Measurements from ENCODE around the gene PKDREJ.

PKDREJ gene

DNA sequence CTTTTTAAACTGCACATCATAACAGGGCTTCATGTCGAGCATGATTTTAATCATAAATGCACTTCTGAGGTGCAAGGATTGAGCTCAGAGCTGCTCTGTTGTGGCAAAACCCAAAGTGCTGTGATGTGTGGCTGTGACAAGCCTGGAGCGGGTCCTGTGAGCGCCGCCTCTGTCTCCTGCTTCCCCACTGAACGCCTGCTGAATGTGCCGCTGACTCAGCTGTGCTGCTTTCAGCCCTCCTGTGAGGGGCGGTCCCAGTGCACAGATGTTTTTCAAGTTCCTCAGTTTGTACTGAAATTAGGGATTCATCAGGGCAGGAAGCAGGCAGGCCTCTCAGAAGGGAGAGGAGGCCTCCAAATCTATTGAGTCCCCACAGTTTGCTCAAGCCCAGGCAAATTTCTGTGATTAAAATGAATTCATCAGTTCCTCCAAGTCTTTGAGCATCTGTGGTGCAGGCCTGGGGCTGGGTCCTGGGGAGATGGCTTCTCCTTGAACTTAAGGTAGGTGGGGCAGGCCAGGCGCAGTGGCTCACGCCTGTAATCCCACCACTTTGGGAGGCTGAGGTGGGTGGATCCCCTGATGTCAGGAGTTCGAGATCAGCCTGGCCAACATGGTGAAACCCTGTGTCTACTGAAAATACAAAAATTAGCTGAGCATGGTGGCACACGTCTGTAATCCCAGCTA is 30.6 kb upstream of the PKDREJ start:
- peaks cover 4% of the 10 kb centered on the region; the same call in 1 of the 2 replicates for H3K4me1 ChIP-seq (ENCODE audit: insufficient read depth, low read length)

DNA sequence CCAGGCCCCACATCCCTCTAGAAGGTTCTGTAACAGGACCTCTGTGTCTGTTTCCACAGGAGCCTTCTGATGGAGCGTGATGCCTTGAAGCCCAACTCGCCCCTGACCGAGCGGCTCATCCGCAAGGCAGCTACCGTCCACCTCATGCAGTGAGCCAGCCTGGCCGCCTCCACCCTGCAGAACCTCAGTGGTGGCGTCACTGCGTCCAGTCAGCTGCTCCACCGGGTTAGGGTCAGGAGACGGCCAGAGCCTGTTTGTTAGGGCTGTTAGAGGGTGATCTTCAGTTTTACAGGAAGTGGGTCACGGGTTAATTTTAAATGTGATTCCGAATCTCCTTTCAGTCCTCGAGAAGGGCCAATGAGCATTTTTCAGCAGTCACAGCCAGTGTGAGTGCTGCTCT is 29.6 kb upstream of the PKDREJ start:
- Histone ChIP-seq H3K9me3 (ENCODE audit: control insufficient read depth, insufficient read depth, low read length) (no peaks in the 10 kb centered on the region), H3K9ac (ENCODE audit: low read depth, low read length) (no peak overlapping the region), H3K36me3 (ENCODE audit: insufficient read depth, low read length) (no peaks in the 10 kb centered on the region), H3K4me1 (ENCODE audit: insufficient read depth, low read length) (peaks cover 4% of the 10 kb centered on the region; the same call in 1 of the 2 replicates)

More for the DNA sequence above, 30.6 kb upstream of the PKDREJ start:
- Histone ChIP-seq H3K9me3 (ENCODE audit: control insufficient read depth, insufficient read depth, low read length) (no peaks in the 10 kb centered on the region), H3K9ac (ENCODE audit: low read depth, low read length) (no peak overlapping the region), H3K36me3 (ENCODE audit: insufficient read depth, low read length) (peaks cover under 1% of the 10 kb centered on the region; the same call in 1 of the 2 replicates)

DNA sequence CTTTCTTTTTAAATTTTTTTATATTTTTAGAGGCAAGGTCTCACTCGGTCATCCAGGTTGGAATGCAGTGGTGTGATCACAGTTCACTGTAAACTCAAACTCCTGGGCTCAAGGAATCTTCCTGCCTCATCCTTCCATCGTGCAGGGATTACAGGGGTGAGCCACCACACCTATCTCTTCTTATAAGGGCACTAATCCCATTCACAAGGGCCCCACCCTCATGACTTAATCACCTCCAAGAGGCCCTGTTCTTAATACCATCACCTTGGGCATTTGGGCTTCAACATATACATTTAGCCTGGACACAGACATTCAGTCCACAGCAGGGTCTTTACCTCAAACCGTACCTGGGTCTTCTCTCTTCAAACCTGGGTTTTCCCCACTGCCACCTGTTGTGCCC is 29.0 kb upstream of the PKDREJ start:
- no peaks in the 10 kb centered on the region for H3K9me3 ChIP-seq (ENCODE audit: control insufficient read depth, insufficient read depth, low read length)
- H3K36me3 ChIP-seq (ENCODE audit: insufficient read depth, low read length) = no peaks in the 10 kb centered on the region
- H3K4me1 ChIP-seq (ENCODE audit: insufficient read depth, low read length) = peaks cover 4% of the 10 kb centered on the region; the same call in 1 of the 2 replicates
- no peak overlapping the region for H3K9ac ChIP-seq (ENCODE audit: low read depth, low read length)

GRCh38 chr22:46290843-46291785 is 28.0 kb upstream of the PKDREJ start:
- no peaks in the 10 kb centered on the region for H3K9me3 ChIP-seq (ENCODE audit: control insufficient read depth, insufficient read depth, low read length)
- no peaks in the 10 kb centered on the region for H3K36me3 ChIP-seq (ENCODE audit: insufficient read depth, low read length)
- H3K9ac ChIP-seq (ENCODE audit: low read depth, low read length) = no peak overlapping the region
- peaks cover 4% of the 10 kb centered on the region; the same call in 1 of the 2 replicates for H3K4me1 ChIP-seq (ENCODE audit: insufficient read depth, low read length)

GRCh38 chr22:46290121-46290842 is 27.1 kb upstream of the PKDREJ start:
- H3K36me3 ChIP-seq (ENCODE audit: insufficient read depth, low read length) = no peaks in the 10 kb centered on the region
- peaks cover 4% of the 10 kb centered on the region; the same call in 1 of the 2 replicates for H3K4me1 ChIP-seq (ENCODE audit: insufficient read depth, low read length)
- no peak overlapping the region for H3K9ac ChIP-seq (ENCODE audit: low read depth, low read length)
- no peaks in the 10 kb centered on the region for H3K9me3 ChIP-seq (ENCODE audit: control insufficient read depth, insufficient read depth, low read length)

GRCh38 chr22:46289244-46289891 is 26.2 kb upstream of the PKDREJ start:
- Histone ChIP-seq H3K9ac (ENCODE audit: low read depth, low read length) (no peak overlapping the region), H3K4me1 (ENCODE audit: insufficient read depth, low read length) (peaks cover 4% of the 10 kb centered on the region; the same call in 1 of the 2 replicates), H3K36me3 (ENCODE audit: insufficient read depth, low read length) (no peaks in the 10 kb centered on the region), H3K9me3 (ENCODE audit: control insufficient read depth, insufficient read depth, low read length) (no peaks in the 10 kb centered on the region)

DNA sequence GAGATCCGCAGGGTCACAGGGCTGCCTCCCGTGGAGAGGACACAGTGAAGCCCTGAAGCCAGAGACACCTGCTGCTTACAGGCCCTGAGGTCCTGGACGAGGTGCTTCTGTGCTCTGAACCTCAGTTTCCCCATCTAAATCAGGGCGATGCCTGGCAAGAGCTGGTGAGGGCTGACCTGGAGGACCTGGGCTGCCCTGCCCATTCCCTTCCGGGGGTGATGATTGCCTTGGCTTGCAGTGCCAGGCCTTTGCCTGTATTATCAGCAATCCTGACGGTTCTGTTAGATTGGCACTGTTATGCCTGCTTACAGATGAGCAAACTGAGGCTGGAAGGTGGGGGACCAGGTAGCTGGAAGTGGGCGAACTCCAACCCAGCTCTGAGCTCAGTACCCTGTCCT is 25.7 kb upstream of the PKDREJ start:
- Histone ChIP-seq H3K9ac (ENCODE audit: low read depth, low read length) (no peak overlapping the region), H3K36me3 (ENCODE audit: insufficient read depth, low read length) (no peaks in the 10 kb centered on the region), H3K9me3 (ENCODE audit: control insufficient read depth, insufficient read depth, low read length) (no peaks in the 10 kb centered on the region), H3K4me1 (ENCODE audit: insufficient read depth, low read length) (peaks cover 4% of the 10 kb centered on the region; the same call in 1 of the 2 replicates)

DNA sequence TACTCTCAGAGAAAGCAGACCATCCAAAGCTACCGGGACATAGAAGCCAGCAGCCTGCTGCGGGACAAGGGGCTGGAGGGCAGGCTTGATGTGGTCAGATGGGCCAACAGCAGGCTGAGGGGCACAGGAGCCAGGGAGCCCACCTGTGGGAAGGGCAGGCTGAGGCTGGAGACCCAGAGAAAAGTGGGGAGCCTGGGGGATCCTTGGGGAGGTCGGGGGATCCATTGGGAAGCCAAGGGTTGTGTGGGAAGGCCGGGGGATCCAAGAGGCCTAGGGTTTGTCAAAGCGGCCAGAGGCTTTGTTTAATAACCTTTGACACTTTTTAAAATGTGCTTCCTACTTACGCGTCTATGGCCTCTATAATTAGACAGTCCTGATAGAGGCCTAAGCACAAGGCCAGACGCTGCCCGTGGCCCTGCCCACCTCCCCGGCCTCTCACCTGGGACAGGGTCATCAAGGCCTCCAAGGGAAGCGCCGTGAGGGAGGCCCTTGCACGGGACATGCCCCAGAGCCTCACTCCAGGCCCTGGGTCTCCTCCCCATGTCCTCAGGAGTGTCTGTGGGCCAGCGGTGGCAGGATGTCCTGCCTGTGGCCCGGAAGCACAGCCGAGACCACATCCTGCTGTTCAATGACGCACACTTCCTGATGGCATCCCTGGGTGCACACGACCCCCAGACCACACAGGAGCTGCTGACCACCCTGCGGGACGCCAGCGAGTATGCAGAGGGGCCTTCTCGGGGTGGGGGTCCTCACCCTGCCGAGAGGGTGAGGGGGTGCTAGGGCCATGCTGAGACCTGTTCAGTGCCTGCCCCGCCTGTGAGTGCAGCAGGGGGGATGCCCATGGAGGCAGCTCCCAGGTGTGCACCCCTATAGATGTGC is 25.0 kb upstream of the PKDREJ start:
- H3K9ac ChIP-seq (ENCODE audit: low read depth, low read length) = no peak overlapping the region
- H3K4me1 ChIP-seq (ENCODE audit: insufficient read depth, low read length) = no peaks in the 10 kb centered on the region; the same call in 1 of the 2 replicates
- no peaks in the 10 kb centered on the region for H3K9me3 ChIP-seq (ENCODE audit: control insufficient read depth, insufficient read depth, low read length)
- no peaks in the 10 kb centered on the region for H3K36me3 ChIP-seq (ENCODE audit: insufficient read depth, low read length)

GRCh38 chr22:46286941-46287872 is 24.1 kb upstream of the PKDREJ start:
- no peaks in the 10 kb centered on the region for H3K4me1 ChIP-seq (ENCODE audit: insufficient read depth, low read length)
- no peaks in the 10 kb centered on the region for H3K9me3 ChIP-seq (ENCODE audit: control insufficient read depth, insufficient read depth, low read length)
- no peak overlapping the region for H3K9ac ChIP-seq (ENCODE audit: low read depth, low read length)
- H3K36me3 ChIP-seq (ENCODE audit: insufficient read depth, low read length) = no peaks in the 10 kb centered on the region

GRCh38 chr22:46286006-46286405 is 22.9 kb upstream of the PKDREJ start:
- H3K36me3 ChIP-seq (ENCODE audit: insufficient read depth, low read length) = no peaks in the 10 kb centered on the region
- no peaks in the 10 kb centered on the region for H3K4me1 ChIP-seq (ENCODE audit: insufficient read depth, low read length)
- H3K9me3 ChIP-seq (ENCODE audit: control insufficient read depth, insufficient read depth, low read length) = no peaks in the 10 kb centered on the region
- H3K9ac ChIP-seq (ENCODE audit: low read depth, low read length) = no peak overlapping the region

GRCh38 chr22:46281866-46282678 is 18.9 kb upstream of the PKDREJ start:
- H3K9ac ChIP-seq (ENCODE audit: low read depth, low read length) = no peak overlapping the region
- H3K9me3 ChIP-seq (ENCODE audit: control insufficient read depth, insufficient read depth, low read length) = no peaks in the 10 kb centered on the region
- no peaks in the 10 kb centered on the region for H3K36me3 ChIP-seq (ENCODE audit: insufficient read depth, low read length)
- H3K4me1 ChIP-seq (ENCODE audit: insufficient read depth, low read length) = no peaks in the 10 kb centered on the region

All from ES-I3 (cell line).